Stomach (tissue), 4 donors: ENCODE measurements around the gene F2RL1.

ENCODE experiments used
- CTCF ChIP-seq, 7 experiments: fragments of 450-650 bp in 4 of 7; fragments of 200-600 bp in 3 of 7; sonication (generic) in 3 of 7; IDR thresholded peaks; one replicate each; pipeline ENCODE4 v1.5.1; 2016 to 2019; ENCODE audit warnings: antibody characterized with exemption in 7 of 7, control low read depth in 2 of 7, mild to moderate bottlenecking in 1 of 7
- POLR2A ChIP-seq, 4 donors: fragments of 450-650 bp; IDR thresholded peaks; one replicate each; pipeline ENCODE4 v1.6.1; 2016; ENCODE audit warnings: antibody characterized with exemption in 4 of 4, control low read depth in 2 of 4, mild to moderate bottlenecking in 1 of 4, moderate library complexity in 1 of 4

- TF ChIP-seq CTCF (IDR thresholded peaks at IDR 0.05) (no peak), POLR2A (IDR thresholded peaks at IDR 0.05) (no peak)
Observed at GRCh38 chr5:76838481-76839261, 19.8 kb downstream of the F2RL1 start.
